GM13977 (cell line): ENCODE results near the gene TBL1X.

Experiments used
- DNase-seq: peaks from one replicate; pipeline ENCODE4 v3.0.0; 2012; ENCODE audit warnings: low spot score
- in situ Hi-C: fragments of 300-500 bp; cut with MboI; formaldehyde crosslinking; loops from one replicate; pipeline ENCODE4 v1.12.0; 2022; ENCODE audit warnings: low sequenced_read_pairs, low pct_unique_long_range_greater_than_20kb, mixed read lengths, inconsistent platforms; ENCODE audit not compliant: unreplicated experiment
- TF ChIP-seq, protein P1 (sequence below): IDR thresholded peaks from 2 replicates; pipeline ENCODE4 v1.5.1; 2012; ENCODE audit warnings: mild to moderate bottlenecking, control low read depth; ENCODE audit not compliant: insufficient read depth; ENCODE audit errors: extremely low read depth, missing control alignments

The TBL1X gene

DNA sequence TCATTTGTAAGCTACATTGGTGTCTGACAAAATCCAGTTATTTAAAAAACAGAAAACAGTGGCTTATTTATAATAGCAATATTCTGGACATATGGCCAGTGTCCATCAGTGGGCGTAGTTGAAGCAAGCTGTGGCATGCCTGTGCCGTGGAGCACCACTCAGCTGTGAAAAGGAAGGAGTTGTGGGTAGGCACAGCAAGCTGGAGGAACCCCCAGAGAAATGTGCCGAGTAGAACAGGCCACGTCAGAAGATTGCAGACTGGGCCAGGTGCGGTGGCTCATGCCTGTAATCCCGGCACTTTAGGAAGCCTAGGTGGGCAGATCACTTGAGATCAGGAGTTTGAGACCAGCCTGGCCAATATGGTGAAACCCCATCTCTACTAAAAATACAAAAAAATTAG lies 198.4 kb downstream of the TBL1X start:
- TF ChIP-seq, protein P1, sequence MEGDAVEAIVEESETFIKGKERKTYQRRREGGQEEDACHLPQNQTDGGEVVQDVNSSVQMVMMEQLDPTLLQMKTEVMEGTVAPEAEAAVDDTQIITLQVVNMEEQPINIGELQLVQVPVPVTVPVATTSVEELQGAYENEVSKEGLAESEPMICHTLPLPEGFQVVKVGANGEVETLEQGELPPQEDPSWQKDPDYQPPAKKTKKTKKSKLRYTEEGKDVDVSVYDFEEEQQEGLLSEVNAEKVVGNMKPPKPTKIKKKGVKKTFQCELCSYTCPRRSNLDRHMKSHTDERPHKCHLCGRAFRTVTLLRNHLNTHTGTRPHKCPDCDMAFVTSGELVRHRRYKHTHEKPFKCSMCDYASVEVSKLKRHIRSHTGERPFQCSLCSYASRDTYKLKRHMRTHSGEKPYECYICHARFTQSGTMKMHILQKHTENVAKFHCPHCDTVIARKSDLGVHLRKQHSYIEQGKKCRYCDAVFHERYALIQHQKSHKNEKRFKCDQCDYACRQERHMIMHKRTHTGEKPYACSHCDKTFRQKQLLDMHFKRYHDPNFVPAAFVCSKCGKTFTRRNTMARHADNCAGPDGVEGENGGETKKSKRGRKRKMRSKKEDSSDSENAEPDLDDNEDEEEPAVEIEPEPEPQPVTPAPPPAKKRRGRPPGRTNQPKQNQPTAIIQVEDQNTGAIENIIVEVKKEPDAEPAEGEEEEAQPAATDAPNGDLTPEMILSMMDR = no peak
- in situ Hi-C loops = no loop called here
- DNase-seq = no peak

DNA sequence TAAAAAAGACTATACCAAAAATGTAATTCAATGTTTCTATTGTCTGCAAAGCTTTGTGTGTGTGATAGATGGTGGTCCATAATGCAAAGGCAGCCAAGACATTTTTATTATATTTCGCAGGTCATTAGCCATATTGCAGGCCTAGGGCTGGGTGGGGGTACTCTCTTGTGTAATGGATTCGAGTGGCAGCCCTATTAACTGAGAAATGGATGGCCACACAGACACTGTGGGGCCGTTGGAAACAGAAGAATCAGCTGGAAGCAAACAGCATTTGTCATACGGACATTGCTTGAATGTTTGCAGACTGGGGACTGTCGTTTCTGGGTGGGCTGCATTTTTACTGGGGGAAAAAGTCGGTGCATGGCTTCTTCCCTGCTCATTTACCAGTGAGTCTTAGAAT lies 199.4 kb downstream of the TBL1X start:
- DNase-seq = no peak
- in situ Hi-C loops = no loop called here
- TF ChIP-seq, protein P1 = no peak

DNA sequence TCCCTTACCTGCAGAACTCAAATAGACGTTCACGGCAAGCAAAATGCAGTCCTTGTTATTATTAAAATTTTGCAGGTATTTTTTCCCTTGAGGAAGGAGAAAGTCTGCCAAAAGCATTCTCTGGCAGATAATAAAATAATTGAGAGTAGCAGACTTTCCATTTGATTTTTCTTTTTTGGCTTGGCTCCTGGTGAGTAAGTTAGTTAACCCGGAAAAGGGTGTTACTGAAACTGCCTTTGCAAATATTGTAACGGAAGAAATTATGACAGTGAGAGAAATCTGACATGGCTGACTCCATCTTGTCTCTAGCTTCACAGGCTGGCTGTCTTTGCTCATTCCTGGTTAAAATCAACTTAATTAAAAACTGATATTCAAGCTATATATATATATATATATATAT lies 200.3 kb downstream of the TBL1X start:
- in situ Hi-C loops = no loop called here
- DNase-seq = no peak
- TF ChIP-seq, protein P1 = no peak

DNA sequence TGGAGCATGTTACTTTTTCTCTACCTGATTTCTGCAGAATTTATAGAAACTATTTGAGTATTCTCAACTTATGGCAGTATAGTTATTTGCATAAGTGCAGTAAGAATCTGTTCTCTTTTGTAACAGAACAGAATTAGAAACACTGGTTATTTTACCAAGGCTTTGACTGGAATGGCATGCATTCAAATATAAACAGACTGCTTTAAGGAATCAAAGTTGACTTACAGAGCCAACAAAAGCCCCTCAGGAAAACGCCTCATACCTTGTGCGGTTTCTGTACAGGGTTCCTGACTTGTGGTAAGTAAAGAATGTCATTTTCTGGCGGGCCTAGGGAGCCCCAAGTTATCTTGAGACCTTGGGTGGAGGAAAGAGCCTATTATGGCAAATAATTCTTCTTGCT lies 203.7 kb downstream of the TBL1X start:
- TF ChIP-seq, protein P1 = no peak
- in situ Hi-C loops = no loop called here
- no peak for DNase-seq

DNA sequence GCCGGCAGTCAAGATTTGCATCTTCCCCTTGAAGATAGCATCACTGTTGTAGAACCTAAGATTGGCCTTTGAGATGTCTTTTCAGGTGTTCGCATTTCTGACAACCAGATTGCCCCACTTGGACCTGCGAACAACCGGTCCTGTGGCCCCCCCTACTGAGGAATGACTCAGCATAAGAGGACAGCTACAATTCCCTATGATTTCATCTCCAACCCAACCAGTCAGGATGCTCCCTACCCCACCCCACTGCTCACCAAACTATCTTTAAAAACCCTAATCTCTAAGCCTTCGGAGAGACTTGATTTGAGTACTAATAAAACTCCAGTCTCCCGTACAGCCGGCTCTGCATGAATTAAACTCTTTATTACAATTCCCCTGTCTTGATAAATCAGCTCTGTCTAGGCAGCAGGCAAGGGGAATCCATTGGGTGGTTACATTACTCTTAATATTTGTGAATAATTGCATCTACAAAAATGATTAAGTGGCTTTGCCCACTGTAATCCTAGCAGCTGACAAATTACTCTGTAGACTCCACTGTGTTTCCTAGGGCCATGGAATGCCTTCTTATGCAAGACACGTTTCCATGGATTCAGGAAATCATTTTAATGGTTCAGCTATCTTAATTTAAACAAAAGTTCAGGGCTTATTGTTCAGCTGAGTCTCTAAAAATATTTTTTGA lies 205.4 kb downstream of the TBL1X start:
- no peak for DNase-seq
- in situ Hi-C loops = no loop called here
- TF ChIP-seq, protein P1 = no peak

DNA sequence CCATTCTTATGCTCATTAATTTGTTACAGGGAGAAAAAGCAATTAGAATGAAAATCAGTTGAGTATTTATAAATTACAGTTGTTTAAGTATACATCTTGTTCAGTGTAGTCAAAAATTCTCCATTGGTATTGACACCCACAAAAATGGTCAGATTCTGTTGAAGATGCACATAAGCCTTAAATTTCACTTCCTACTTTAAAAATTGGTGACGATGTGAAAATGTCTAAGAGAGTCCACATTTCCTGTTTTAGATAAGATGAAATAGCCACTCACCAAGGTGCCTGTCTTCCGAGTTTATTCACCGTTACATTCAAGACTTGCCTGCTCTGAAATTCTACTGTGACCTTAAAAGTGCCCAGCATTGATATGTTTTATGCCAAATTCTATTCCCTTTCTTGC lies 207.1 kb downstream of the TBL1X start:
- in situ Hi-C loops = no loop called here
- DNase-seq = no peak
- TF ChIP-seq, protein P1 = no peak
